K562 (cell line): ENCODE data around the gene WFIKKN2. TPM values are rescaled to one million over a fixed set of nuclear protein-coding genes. Genes with fewer than 3 reads are reported as not detected.
"Not testable (repeated sequence)": the region's sequence is repeated elsewhere in the genome, so short reads cannot be mapped to it uniquely, and the experiment has no call there.

Experiments
- ATAC-seq: fragments of 200-7000 bp; cut with Tn5 transposase; 3 replicates; pipeline ENCODE4 v1.9.1; 2020; ENCODE audit warnings: moderate library complexity
- BruUV-seq: library from RNA; stranded (reverse); fragments of 400-500 nt; replicated peaks from 2 replicates; lab custom pipeline; 2021; lab: Mats Ljungman, UMichigan
- CTCF ChIA-PET: fragments of 300-600 bp; formaldehyde crosslinking; extraction: SDS; loops from one replicate; lab custom pipeline; 2021; ENCODE audit warnings: low intra/inter-chr PET ratio; lab: Yijun Ruan, JAX
- POLR2A ChIA-PET: fragments of 300-600, 350-650 bp; sonication (Branson Sonifier 250); formaldehyde crosslinking; extraction: SDS; loops from one replicate; lab custom pipeline; 2021; ENCODE audit warnings: antibody characterized with exemption, inconsistent platforms; lab: Yijun Ruan, JAX
- DNase-seq, 4 experiments: peaks; one replicate each; pipeline versions ENCODE4 v3.0.0 to v3.0.0-alpha.2; 2011 to 2018; ENCODE audit warnings: low spot score in 3 of 4, mixed read lengths in 3 of 4; ENCODE audit errors: extremely low read depth in 1 of 4
- FAIRE-seq: peaks from 2 replicates; lab custom pipeline; 2011; peaks lifted over from hg19 to GRCh38; lab: Jason Lieb, UNC
- H2AFZ ChIP-seq: 2 replicates; pipeline ENCODE4 v1.6.0; 2011; ENCODE audit warnings: low read depth, low read length, control low read depth, inconsistent platforms
- H3K27ac ChIP-seq: fragments of 200-600 bp; 3 replicates; pipeline ENCODE4 v1.8.0; 2011; ENCODE audit warnings: low read depth, mild to moderate bottlenecking, control low read depth, inconsistent platforms, low read length, moderate library complexity, mixed read lengths; ENCODE audit errors: extremely low read depth
- H3K27me3 ChIP-seq, 2 experiments: fragments of 300-600 bp in 1 of 2; 2 replicates in 1 of 2; 3 replicates in 1 of 2; pipeline versions ENCODE4 v1.6.0 to v1.8.0; 2011; ENCODE audit warnings: inconsistent platforms in 2 of 2, low read length in 2 of 2, mild to moderate bottlenecking in 1 of 2, mixed read lengths in 1 of 2, moderate library complexity in 1 of 2; ENCODE audit not compliant: control insufficient read depth in 2 of 2, insufficient read depth in 2 of 2
- H3K36me3 ChIP-seq: fragments of 300-600 bp; 3 replicates; pipeline ENCODE4 v1.8.0; 2011; ENCODE audit warnings: mild to moderate bottlenecking, low read length, inconsistent platforms; ENCODE audit not compliant: control insufficient read depth, insufficient read depth
- H3K4me1 ChIP-seq, 2 experiments: fragments of 200-600 bp in 1 of 2; replicated peaks in 1 of 2; 2 replicates in 1 of 2; 3 replicates in 1 of 2; pipeline versions ENCODE4 v1.5.1 to v1.8.0; 2011; ENCODE audit warnings: inconsistent platforms in 2 of 2, low read length in 2 of 2, mild to moderate bottlenecking in 1 of 2, mixed read lengths in 1 of 2, moderate library complexity in 1 of 2; ENCODE audit not compliant: control insufficient read depth in 2 of 2, insufficient read depth in 2 of 2
- H3K4me2 ChIP-seq: 2 replicates; pipeline ENCODE4 v1.6.1; 2011; ENCODE audit warnings: low read length, control low read depth, inconsistent platforms, mixed read lengths; ENCODE audit not compliant: insufficient read depth
- H3K4me3 ChIP-seq: fragments of 200-600 bp; sonication (generic), shearing (Covaris generic); 2 replicates; pipeline ENCODE4 v1.5.1; 2016; ENCODE audit warnings: control low read depth, inconsistent platforms
- H3K79me2 ChIP-seq: fragments of 200-600 bp; 3 replicates; pipeline ENCODE4 v1.8.0; 2011; ENCODE audit warnings: low read length, inconsistent platforms; ENCODE audit not compliant: control insufficient read depth, insufficient read depth
- H3K9ac ChIP-seq, 2 experiments: 2 replicates each; pipeline versions ENCODE4 v1.6.0 to v1.6.1; 2011; ENCODE audit warnings: low read depth in 2 of 2, low read length in 2 of 2, control low read depth in 1 of 2, inconsistent platforms in 1 of 2, mild to moderate bottlenecking in 1 of 2, mixed read lengths in 1 of 2; ENCODE audit not compliant: insufficient read depth in 1 of 2
- H3K9me1 ChIP-seq: one replicate; pipeline ENCODE4 v1.6.0; 2011; ENCODE audit warnings: inconsistent platforms, mild to moderate bottlenecking, low read length, moderate library complexity; ENCODE audit not compliant: control insufficient read depth, insufficient read depth
- H3K9me3 ChIP-seq: replicated peaks from 2 replicates; pipeline ENCODE4 v1.5.1; 2011; ENCODE audit warnings: low read depth, low read length, inconsistent platforms; ENCODE audit not compliant: control insufficient read depth, insufficient read depth
- H4K20me1 ChIP-seq: replicated peaks from 2 replicates; pipeline ENCODE4 v1.6.1; 2011; ENCODE audit warnings: low read length, inconsistent platforms, mixed read lengths; ENCODE audit not compliant: control insufficient read depth, insufficient read depth
- ATF1 ChIP-seq, 2 experiments: fragments of 450-650 bp in 1 of 2; IDR thresholded peaks; 2 replicates each; pipeline ENCODE4 v1.6.1; 2016; ENCODE audit warnings: missing compliant biosample characterization in 1 of 2, missing genetic modification characterization in 1 of 2
- CAMTA2 ChIP-seq: fragments of 250-450 bp; sonication (Bioruptor Pico); conservative IDR thresholded peaks from 2 replicates; pipeline ENCODE4 v1.5.1; 2022
- CEBPB ChIP-seq: fragments of 450-650 bp; IDR thresholded peaks from 2 replicates; pipeline ENCODE4 v1.6.1; 2016; ENCODE audit warnings: missing genetic modification characterization, missing compliant biosample characterization
- GTF2E2 ChIP-seq: fragments of 200-800 bp; sonication (Bioruptor generic); IDR thresholded peaks from 2 replicates; pipeline ENCODE4 v1.6.1; 2016; ENCODE audit warnings: missing genetic modification characterization, missing compliant biosample characterization
- KDM1A ChIP-seq, 2 experiments: fragments of 450-650 bp; IDR thresholded peaks; 2 replicates each; pipeline ENCODE4 v1.6.1; 2016; ENCODE audit warnings: mild to moderate bottlenecking in 2 of 2
- SUPT5H ChIP-seq: fragments of 450-650 bp; IDR thresholded peaks from 2 replicates; pipeline ENCODE4 v1.6.1; 2016
- TEAD2 ChIP-seq: fragments of 450-650 bp; IDR thresholded peaks from 2 replicates; pipeline ENCODE4 v1.6.1; 2016; ENCODE audit warnings: missing genetic modification characterization, control low read depth, missing compliant biosample characterization
- ZKSCAN1 ChIP-seq: fragments of 150-350 bp; IDR thresholded peaks from 2 replicates; pipeline ENCODE4 v1.6.1; 2016; ENCODE audit warnings: low read depth, low read length
- ZNF232 ChIP-seq: sonication (generic); formaldehyde crosslinking; IDR thresholded peaks from 2 replicates; pipeline ENCODE4 v1.8.0; 2022; ENCODE audit warnings: mild to moderate bottlenecking, missing genetic modification reagents
- WGBS: fragments of 100-300 bp; shearing (Covaris generic); methylation state at CpG from one replicate; pipeline ENCODE4 v1.1.6; 2016; ENCODE audit warnings: low coverage, mixed read lengths; ENCODE audit not compliant: insufficient coverage; ENCODE audit errors: missing lambda C conversion rate; 5-methylcytosine and 5-hydroxymethylcytosine counted together
- in situ Hi-C: fragments of 300-500 bp; cut with MboI; formaldehyde crosslinking; loops from 4 replicates; pipeline ENCODE4 v1.15.0; 2018; ENCODE audit warnings: inconsistent platforms, mixed read lengths
- intact Hi-C: fragments of 100-400 bp; cut with micrococcal nuclease; formaldehyde crosslinking; loops from 2 replicates; pipeline ENCODE4 v1.14.2; 2022
- polyA plus RNA-seq, 8 experiments: library from polyadenylated mRNA; depleted of rRNA in 4 of 8; stranded (reverse) in 5 of 8; unstranded in 3 of 8; fragments of >200 nt; fragmentation: Nextera tagmentation in 2 of 8; fragmentation: Illumina TruSeq in 1 of 8; extraction: Ambion mirVana in 2 of 8; extraction: Trizol in 1 of 8; gene quantifications; 2 replicates each; pipeline versions ENCODE4 v1.2.1 to v1.2.3, GENCODE V29; 2011 to 2014; ENCODE audit warnings: inconsistent platforms in 1 of 8, missing spikeins in 1 of 8
- total RNA-seq, 7 experiments: library from RNA; depleted of rRNA in 6 of 7; stranded (reverse); fragments of >200 nt in 6 of 7; fragmentation: Illumina TruSeq in 2 of 7; extraction: Trizol in 2 of 7; gene quantifications; 2 replicates each; pipeline versions ENCODE4 v1.2.1 to v1.2.3, GENCODE V29; 2011 to 2021; ENCODE audit warnings: low replicate concordance in 1 of 7

Gene WFIKKN2
- total and polyA plus RNA-seq, 9 of the 15 experiments (the other 6 are each of a cell fraction or from before 2014, with no cell fraction given): 0.07 TPM; not detected in 8

- DNase-seq, H3K4me3 ChIP-seq, H3K79me2 ChIP-seq, in situ Hi-C loops, FAIRE-seq, POLR2A ChIA-PET, H3K9me1 ChIP-seq, H3K4me2 ChIP-seq, CTCF ChIA-PET, H3K9me3 ChIP-seq, H3K27ac ChIP-seq, H3K4me1 ChIP-seq, H3K36me3 ChIP-seq, H2AFZ ChIP-seq, H3K9ac ChIP-seq, H4K20me1 ChIP-seq, BruUV-seq, H3K27me3 ChIP-seq, intact Hi-C loops, ATAC-seq: not testable (repeated sequence)
- WGBS: 67% methylated on average over 11 of the region's 13 CpGs
- peak; percentile 75 to 84; a peak in 3 of 4 replicates for TF ChIP-seq KDM1A (IDR thresholded peaks at IDR 0.05)
- TF ChIP-seq CEBPB: peak; percentile 66
Measured at GRCh38 chr17:50804749-50805475, 30.5 kb upstream of the WFIKKN2 start.

GRCh38 chr17:50805486-50805885 lies 29.9 kb upstream of the WFIKKN2 start:
- no peak overlapping the region for H3K4me3 ChIP-seq
- BruUV-seq: no TSS peak
- ChIA-PET POLR2A (interaction anchor here (0.5 to 1.0 kb wide), 5 partner anchors 12 to 163 kb away, joined by 3 to 5 read pairs (median 4); no protein-coding TSS in a partner anchor), CTCF (no interaction called here)
- no peaks in the 10 kb centered on the region for H3K9me1 ChIP-seq
- peaks cover 0 to 5% of the 10 kb centered on the region in 2 experiments; a peak in 3 of 5 replicates for H3K27me3 ChIP-seq
- TF ChIP-seq CAMTA2 (CRISPR knock-in tag): no peak
- TF ChIP-seq ZNF232 (CRISPR knock-in tag): no peak
- no peak for TF ChIP-seq SUPT5H
- no peak for TF ChIP-seq ATF1 (CRISPR knock-in tag; IDR thresholded peaks at IDR 0.05)
- no peak for TF ChIP-seq ATF1 (tag; IDR thresholded peaks at IDR 0.05)
- no peak for TF ChIP-seq ZKSCAN1
- no peak for TF ChIP-seq TEAD2 (tag)
- TF ChIP-seq GTF2E2 (tag): no peak
- no peaks in the 10 kb centered on the region for H3K9me3 ChIP-seq
- peaks cover 0 to 3% of the 10 kb centered on the region in 2 experiments; a peak in 1 of 5 replicates for H3K4me1 ChIP-seq
- no peaks in the 10 kb centered on the region for H3K79me2 ChIP-seq
- DNase-seq: no peak
- intact Hi-C loops: no loop called here
- no peaks in the 10 kb centered on the region for H3K36me3 ChIP-seq
- H3K27ac ChIP-seq: no peak overlapping the region
- no peaks in the 10 kb centered on the region for H4K20me1 ChIP-seq
- WGBS: 28% methylated on average over 6 of the region's 6 CpGs
- FAIRE-seq: no peak
- no peak for ATAC-seq
- in situ Hi-C loops: no loop called here
- no peak overlapping the region for H3K4me2 ChIP-seq
- H2AFZ ChIP-seq: no peak overlapping the region
- no peak overlapping the region for H3K9ac ChIP-seq
